Neural progenitor cell (in vitro differentiated cells): ENCODE data around the gene SFSWAP.

Source experiments
- CTCF ChIP-seq: fragments of 200-600 bp; sonication (generic); IDR thresholded peaks from 2 replicates; pipeline ENCODE4 v1.5.1; 2017; ENCODE audit warnings: antibody characterized with exemption, mild to moderate bottlenecking
- EZH2 ChIP-seq: fragments of 200-600 bp; sonication (generic); IDR thresholded peaks from 2 replicates; pipeline ENCODE4 v1.6.1; 2017; ENCODE audit warnings: antibody characterized with exemption, mild to moderate bottlenecking, moderate library complexity
- EZH2phosphoT487 ChIP-seq: fragments of 200-600 bp; sonication (generic); IDR thresholded peaks from 2 replicates; pipeline ENCODE4 v1.6.1; 2017; ENCODE audit warnings: antibody characterized with exemption

- TF ChIP-seq CTCF, result no peak
- TF ChIP-seq EZH2, result no peak
- no peak for TF ChIP-seq EZH2phosphoT487
Measured at GRCh38 chr12:131797588-131797934, 86.7 kb downstream of the SFSWAP start.
